Measurements from ENCODE around the gene SELENOW. TPM values are rescaled to one million over a fixed set of nuclear protein-coding genes. Genes with fewer than 3 reads are reported as not detected.

The SELENOW gene
- total RNA-seq, 4 donors from 2014 or later = 730 to 1,512 (median 1,402) TPM

GRCh38 chr19:47730910-47731309, 47.6 kb upstream of the SELENOW start:
- ATAC-seq = no peak
- in situ Hi-C loops (cut with MboI; ENCODE audit: low sequenced_read_pairs in 4 of 4) = loop anchor here in 1 of 4 donors (25.0 kb wide), 1 partner anchor 444 kb away; no protein-coding TSS in a partner anchor
- peak overlapping the region; percentile 52 to 82 (median 78) for H3K27ac ChIP-seq
- intact Hi-C loops (cut with DNase I; ENCODE audit: low total_unique reads) = no loop called here
- H3K36me3 ChIP-seq = no peaks in the 10 kb centered on the region
- DNase-seq = no peak
- H3K9me3 ChIP-seq = no peaks in the 10 kb centered on the region
- TF ChIP-seq CTCF (IDR thresholded peaks at IDR 0.05 in 4 of 5, conservative IDR thresholded peaks at IDR 0.05 in 1 of 5) (no peak), POLR2A (IDR thresholded peaks at IDR 0.05) (no peak)
- H3K4me3 ChIP-seq = no peak overlapping the region
- H3K4me1 ChIP-seq = peaks cover 15 to 17% of the 10 kb centered on the region in 2 donors
- H3K27me3 ChIP-seq = no peaks in the 10 kb centered on the region

GRCh38 chr19:47735131-47735530, 43.4 kb upstream of the SELENOW start:
- intact Hi-C loops (cut with DNase I; ENCODE audit: low total_unique reads) = no loop called here
- ATAC-seq (no peak), DNase-seq (no peak)
- Histone ChIP-seq H3K4me1 (peaks cover 0 to 5% of the 10 kb centered on the region in 2 donors), H3K4me3 (no peak overlapping the region), H3K27ac (no peak overlapping the region), H3K27me3 (no peaks in the 10 kb centered on the region), H3K36me3 (peaks cover 0 to 4% of the 10 kb centered on the region in 2 donors), H3K9me3 (no peaks in the 10 kb centered on the region)
- TF ChIP-seq CTCF (IDR thresholded peaks at IDR 0.05 in 4 of 5, conservative IDR thresholded peaks at IDR 0.05 in 1 of 5) = no peak
- TF ChIP-seq POLR2A (IDR thresholded peaks at IDR 0.05) = no peak
- in situ Hi-C loops (cut with MboI; ENCODE audit: low sequenced_read_pairs in 4 of 4) = loop anchor here in 1 of 4 donors (25.0 kb wide), 1 partner anchor 448 kb away; no protein-coding TSS in a partner anchor

- H3K27ac ChIP-seq = peak overlapping the region in 3 of 4 donors; percentile 97 to 99 (median 98)
- no peak for DNase-seq
- in situ Hi-C loops (cut with MboI; ENCODE audit: low sequenced_read_pairs in 4 of 4) = loop anchor here in 1 of 4 donors (25.0 kb wide), 1 partner anchor 454 kb away; no protein-coding TSS in a partner anchor
- no peak for ATAC-seq
- intact Hi-C loops (cut with DNase I; ENCODE audit: low total_unique reads) = no loop called here
- peaks cover 13 to 21% of the 10 kb centered on the region in 2 donors for H3K4me1 ChIP-seq
- H3K4me3 ChIP-seq = no peak overlapping the region
- no peaks in the 10 kb centered on the region for H3K9me3 ChIP-seq
- H3K27me3 ChIP-seq = no peaks in the 10 kb centered on the region
- no peak for TF ChIP-seq POLR2A (IDR thresholded peaks at IDR 0.05)
- no peak for TF ChIP-seq CTCF (IDR thresholded peaks at IDR 0.05 in 4 of 5, conservative IDR thresholded peaks at IDR 0.05 in 1 of 5)
- H3K36me3 ChIP-seq = peaks cover 0 to 4% of the 10 kb centered on the region in 2 donors
Observed at GRCh38 chr19:47740866-47741519, 37.5 kb upstream of the SELENOW start.

GRCh38 chr19:47741544-47742140, 36.9 kb upstream of the SELENOW start:
- Histone ChIP-seq H3K9me3 (no peaks in the 10 kb centered on the region), H3K36me3 (peaks cover 0 to 7% of the 10 kb centered on the region in 2 donors), H3K4me1 (peaks cover 19 to 28% of the 10 kb centered on the region in 2 donors), H3K4me3 (no peak overlapping the region), H3K27ac (peak overlapping the region; percentile 85 to 99 (median 98)), H3K27me3 (no peaks in the 10 kb centered on the region)
- ATAC-seq (no peak), DNase-seq (no peak)
- intact Hi-C loops (cut with DNase I; ENCODE audit: low total_unique reads) (no loop called here), in situ Hi-C loops (cut with MboI; ENCODE audit: low sequenced_read_pairs in 4 of 4) (loop anchor here in 1 of 4 donors (25.0 kb wide), 1 partner anchor 454 kb away; no protein-coding TSS in a partner anchor)
- TF ChIP-seq CTCF (IDR thresholded peaks at IDR 0.05 in 4 of 5, conservative IDR thresholded peaks at IDR 0.05 in 1 of 5) (no peak), POLR2A (IDR thresholded peaks at IDR 0.05) (no peak)

All from gastrocnemius medialis (tissue), 4 donors.